ENCODE data around the gene PCNT.

Gene PCNT

GRCh38 chr21:46480466-46480865, 156.5 kb downstream of the PCNT start:
- TF ChIP-seq CTCF (IDR thresholded peaks at IDR 0.05; ENCODE audit: insufficient read depth, low read length, poor library complexity, severe bottlenecking) (no peak), EZH2phosphoT487 (conservative IDR thresholded peaks at IDR 0.05; ENCODE audit: low read length) (no peak)

GRCh38 chr21:46482225-46482845, 158.4 kb downstream of the PCNT start:
- Histone ChIP-seq H4K20me1 (ENCODE audit: low read depth, low read length) (no peaks in the 10 kb centered on the region), H2AFZ (ENCODE audit: low read depth, low read length, severe bottlenecking) (no peak overlapping the region), H3F3A (ENCODE audit: insufficient read depth) (no peaks in the 10 kb centered on the region), H3K4me3 (ENCODE audit: insufficient read depth, low read length, poor library complexity, severe bottlenecking) (no peak overlapping the region), H3K36me3 (ENCODE audit: low read length) (no peaks in the 10 kb centered on the region), H3K27me3 (ENCODE audit: low read length) (no peaks in the 10 kb centered on the region), H3K79me2 (ENCODE audit: insufficient read depth, low read length) (peaks cover 7% of the 10 kb centered on the region; the same call in 1 of the 2 replicates), H3K9me3 (ENCODE audit: insufficient read depth, low read length) (no peaks in the 10 kb centered on the region), H3K27ac (ENCODE audit: low read depth, low read length) (no peak overlapping the region), H3K9me2 (replicated peaks; ENCODE audit: insufficient read depth, low read length) (no peaks in the 10 kb centered on the region), H3K9ac (ENCODE audit: low read length) (no peak overlapping the region), H3K4me2 (ENCODE audit: low read depth, low read length, poor library complexity, severe bottlenecking) (no peak overlapping the region)
- TF ChIP-seq CTCF (IDR thresholded peaks at IDR 0.05; ENCODE audit: insufficient read depth, low read length, poor library complexity, severe bottlenecking) (no peak), EZH2phosphoT487 (conservative IDR thresholded peaks at IDR 0.05; ENCODE audit: low read length) (no peak)

More at GRCh38 chr21:46480466-46480865, 156.5 kb downstream of the PCNT start:
- H3K9me2 ChIP-seq (replicated peaks; ENCODE audit: insufficient read depth, low read length), result no peaks in the 10 kb centered on the region
- no peak overlapping the region for H3K9ac ChIP-seq (ENCODE audit: low read length)
- no peak overlapping the region for H3K27ac ChIP-seq (ENCODE audit: low read depth, low read length)
- H2AFZ ChIP-seq (ENCODE audit: low read depth, low read length, severe bottlenecking), result no peak overlapping the region
- no peaks in the 10 kb centered on the region for H3F3A ChIP-seq (ENCODE audit: insufficient read depth)
- no peaks in the 10 kb centered on the region for H4K20me1 ChIP-seq (ENCODE audit: low read depth, low read length)
- H3K4me2 ChIP-seq (ENCODE audit: low read depth, low read length, poor library complexity, severe bottlenecking), result no peak overlapping the region
- H3K79me2 ChIP-seq (ENCODE audit: insufficient read depth, low read length), result peaks cover 14% of the 10 kb centered on the region; the same call in 1 of the 2 replicates
- H3K9me3 ChIP-seq (ENCODE audit: insufficient read depth, low read length), result no peaks in the 10 kb centered on the region
- H3K27me3 ChIP-seq (ENCODE audit: low read length), result no peaks in the 10 kb centered on the region
- no peaks in the 10 kb centered on the region for H3K36me3 ChIP-seq (ENCODE audit: low read length)
- H3K4me3 ChIP-seq (ENCODE audit: insufficient read depth, low read length, poor library complexity, severe bottlenecking), result no peak overlapping the region

- no peak overlapping the region for H3K4me3 ChIP-seq (ENCODE audit: insufficient read depth, low read length, poor library complexity, severe bottlenecking)
- no peak overlapping the region for H3K9ac ChIP-seq (ENCODE audit: low read length)
- H2AFZ ChIP-seq (ENCODE audit: low read depth, low read length, severe bottlenecking), result no peak overlapping the region
- H4K20me1 ChIP-seq (ENCODE audit: low read depth, low read length), result no peaks in the 10 kb centered on the region
- no peak overlapping the region for H3K4me2 ChIP-seq (ENCODE audit: low read depth, low read length, poor library complexity, severe bottlenecking)
- H3K36me3 ChIP-seq (ENCODE audit: low read length), result no peaks in the 10 kb centered on the region
- H3K79me2 ChIP-seq (ENCODE audit: insufficient read depth, low read length), result peaks cover 7% of the 10 kb centered on the region; the same call in 1 of the 2 replicates
- no peaks in the 10 kb centered on the region for H3F3A ChIP-seq (ENCODE audit: insufficient read depth)
- H3K9me3 ChIP-seq (ENCODE audit: insufficient read depth, low read length), result no peaks in the 10 kb centered on the region
- no peaks in the 10 kb centered on the region for H3K27me3 ChIP-seq (ENCODE audit: low read length)
- H3K9me2 ChIP-seq (replicated peaks; ENCODE audit: insufficient read depth, low read length), result no peaks in the 10 kb centered on the region
- no peak overlapping the region for H3K27ac ChIP-seq (ENCODE audit: low read depth, low read length)
- no peak for TF ChIP-seq EZH2phosphoT487 (conservative IDR thresholded peaks at IDR 0.05; ENCODE audit: low read length)
- TF ChIP-seq CTCF (IDR thresholded peaks at IDR 0.05; ENCODE audit: insufficient read depth, low read length, poor library complexity, severe bottlenecking), result no peak
These were observed 158.9 kb downstream of the PCNT start for GRCh38 chr21:46482846-46483231.

Measured in SU-DHL-6 (cell line).